DOHH2 (cell line): ENCODE results near the gene PRND.

Experiments
- H3F3A ChIP-seq: fragments of 200-600 bp; sonication (generic), shearing (Covaris generic); 2 replicates; pipeline ENCODE4 v1.6.0; 2016; ENCODE audit warnings: antibody characterized with exemption, mild to moderate bottlenecking; ENCODE audit not compliant: control insufficient read depth, insufficient read depth
- H3K27ac ChIP-seq: fragments of 200-600 bp; sonication (generic); 2 replicates; pipeline ENCODE4 v1.5.1; 2014; ENCODE audit warnings: low read depth, mild to moderate bottlenecking, low read length, moderate library complexity
- H3K27me3 ChIP-seq: fragments of 200-600 bp; sonication (generic); 2 replicates; pipeline ENCODE4 v1.6.1; 2014; ENCODE audit warnings: mild to moderate bottlenecking, low read length, mixed read lengths; ENCODE audit not compliant: control insufficient read depth
- H3K36me3 ChIP-seq: fragments of 200-600 bp; sonication (generic); 2 replicates; pipeline ENCODE4 v1.6.1; 2014; ENCODE audit warnings: mild to moderate bottlenecking, low read length, moderate library complexity, mixed read lengths; ENCODE audit not compliant: control insufficient read depth
- H3K4me1 ChIP-seq: fragments of 200-600 bp; sonication (generic); 2 replicates; pipeline ENCODE4 v1.6.1; 2014; ENCODE audit warnings: mild to moderate bottlenecking, low read length, mixed read lengths; ENCODE audit not compliant: control insufficient read depth
- H3K4me2 ChIP-seq: fragments of 200-600 bp; sonication (generic); 2 replicates; pipeline ENCODE4 v1.6.0; 2014; ENCODE audit warnings: mild to moderate bottlenecking, low read length, moderate library complexity
- H3K4me3 ChIP-seq: fragments of 200-600 bp; sonication (generic); 2 replicates; pipeline ENCODE4 v1.5.1; 2014; ENCODE audit warnings: mild to moderate bottlenecking, low read length, mixed read lengths
- H3K79me2 ChIP-seq: fragments of 200-600 bp; sonication (generic); 2 replicates; pipeline ENCODE4 v1.6.1; 2014; ENCODE audit warnings: mild to moderate bottlenecking, low read length, mixed read lengths; ENCODE audit not compliant: control insufficient read depth
- H3K9me2 ChIP-seq: fragments of 200-600 bp; sonication (generic); replicated peaks from 2 replicates; pipeline ENCODE4 v1.6.1; 2014; ENCODE audit warnings: mild to moderate bottlenecking, low read length, mixed read lengths; ENCODE audit not compliant: control insufficient read depth
- H3K9me3 ChIP-seq: fragments of 200-600 bp; sonication (generic); 2 replicates; pipeline ENCODE4 v1.6.1; 2014; ENCODE audit warnings: antibody characterized with exemption, low read length, mixed read lengths; ENCODE audit not compliant: control insufficient read depth, insufficient read depth
- H4K20me1 ChIP-seq: fragments of 200-600 bp; sonication (generic); 2 replicates; pipeline ENCODE4 v1.6.0; 2014; ENCODE audit warnings: low read depth, mild to moderate bottlenecking, antibody characterized with exemption, low read length, moderate library complexity; ENCODE audit not compliant: control insufficient read depth, insufficient read depth
- CTCF ChIP-seq: fragments of 200-600 bp; sonication (generic); IDR thresholded peaks from one replicate; pipeline ENCODE4 v1.5.1; 2014; ENCODE audit warnings: antibody characterized with exemption, mild to moderate bottlenecking, low read depth, low read length; ENCODE audit not compliant: poor library complexity, severe bottlenecking
- EZH2phosphoT487 ChIP-seq: fragments of 200-600 bp; sonication (generic); IDR thresholded peaks from 2 replicates; pipeline ENCODE4 v1.6.1; 2017; ENCODE audit warnings: borderline replicate concordance, mild to moderate bottlenecking, antibody characterized with exemption, low read length, moderate library complexity, mixed read lengths

Gene PRND

GRCh38 chr20:4773736-4774135, 52.0 kb downstream of the PRND start:
- Histone ChIP-seq H4K20me1 (no peaks in the 10 kb centered on the region), H3K9me3 (peaks cover 23% of the 10 kb centered on the region), H3K4me2 (no peak overlapping the region), H3F3A (peaks cover 10% of the 10 kb centered on the region; the same call in 1 of the 2 replicates), H3K27me3 (no peaks in the 10 kb centered on the region), H3K79me2 (no peaks in the 10 kb centered on the region), H3K9me2 (no peaks in the 10 kb centered on the region), H3K27ac (no peak overlapping the region), H3K4me1 (no peaks in the 10 kb centered on the region), H3K36me3 (no peaks in the 10 kb centered on the region), H3K4me3 (no peak overlapping the region)
- no peak for TF ChIP-seq EZH2phosphoT487
- no peak for TF ChIP-seq CTCF

- H3K9me3 ChIP-seq = peaks cover 23% of the 10 kb centered on the region
- no peaks in the 10 kb centered on the region for H3K9me2 ChIP-seq
- H3K4me1 ChIP-seq = no peaks in the 10 kb centered on the region
- H3K4me3 ChIP-seq = no peak overlapping the region
- H3K4me2 ChIP-seq = no peak overlapping the region
- no peak overlapping the region for H3K27ac ChIP-seq
- H3K36me3 ChIP-seq = no peaks in the 10 kb centered on the region
- no peaks in the 10 kb centered on the region for H4K20me1 ChIP-seq
- no peak for TF ChIP-seq CTCF
- no peaks in the 10 kb centered on the region for H3K79me2 ChIP-seq
- no peaks in the 10 kb centered on the region for H3K27me3 ChIP-seq
- peaks cover 11% of the 10 kb centered on the region; the same call in 1 of the 2 replicates for H3F3A ChIP-seq
Measured at GRCh38 chr20:4774207-4774606, 52.5 kb downstream of the PRND start.

GRCh38 chr20:4775322-4776078, 53.8 kb downstream of the PRND start:
- H3K4me1 ChIP-seq = no peaks in the 10 kb centered on the region
- TF ChIP-seq EZH2phosphoT487 (no peak), CTCF (no peak)
- H3K27me3 ChIP-seq = no peaks in the 10 kb centered on the region
- no peak overlapping the region for H3K27ac ChIP-seq
- H3K9me2 ChIP-seq = no peaks in the 10 kb centered on the region
- no peaks in the 10 kb centered on the region for H3K36me3 ChIP-seq
- H3F3A ChIP-seq = peaks cover 11% of the 10 kb centered on the region; the same call in 1 of the 2 replicates
- H4K20me1 ChIP-seq = no peaks in the 10 kb centered on the region
- no peaks in the 10 kb centered on the region for H3K79me2 ChIP-seq
- no peak overlapping the region for H3K4me2 ChIP-seq
- no peak overlapping the region for H3K4me3 ChIP-seq
- H3K9me3 ChIP-seq = peaks cover 22% of the 10 kb centered on the region
